HS-5 (cell line): ENCODE results near the gene ZFPM1.
"Not testable (repeated sequence)": the region's sequence is repeated elsewhere in the genome, so short reads cannot be mapped to it uniquely, and the experiment has no call there.

ENCODE experiments used
- DNase-seq: peaks from one replicate; pipeline ENCODE4 v3.0.0-alpha.2; 2012; ENCODE audit warnings: low read depth

The ZFPM1 gene

DNA sequence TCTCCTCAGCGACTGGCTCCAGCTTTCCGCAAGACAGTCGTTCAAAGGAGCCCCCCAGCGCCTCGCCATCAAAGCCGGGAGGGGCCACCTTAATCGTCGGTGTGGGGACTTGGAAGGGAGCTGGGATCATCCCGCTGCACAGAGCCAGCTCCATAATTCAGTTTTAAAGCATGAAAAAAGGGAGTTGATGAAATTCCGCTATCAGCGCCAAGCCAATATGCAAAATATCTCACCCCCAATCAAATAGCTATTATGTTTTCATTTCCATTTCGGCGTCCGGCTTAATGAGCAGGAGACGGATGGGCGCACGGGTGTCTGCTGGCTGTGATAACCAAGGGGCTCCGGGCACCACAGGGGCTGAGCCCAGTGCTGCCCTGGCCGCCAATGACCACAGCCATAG lies 27.7 kb downstream of the ZFPM1 start:
- DNase-seq = no peak

DNA sequence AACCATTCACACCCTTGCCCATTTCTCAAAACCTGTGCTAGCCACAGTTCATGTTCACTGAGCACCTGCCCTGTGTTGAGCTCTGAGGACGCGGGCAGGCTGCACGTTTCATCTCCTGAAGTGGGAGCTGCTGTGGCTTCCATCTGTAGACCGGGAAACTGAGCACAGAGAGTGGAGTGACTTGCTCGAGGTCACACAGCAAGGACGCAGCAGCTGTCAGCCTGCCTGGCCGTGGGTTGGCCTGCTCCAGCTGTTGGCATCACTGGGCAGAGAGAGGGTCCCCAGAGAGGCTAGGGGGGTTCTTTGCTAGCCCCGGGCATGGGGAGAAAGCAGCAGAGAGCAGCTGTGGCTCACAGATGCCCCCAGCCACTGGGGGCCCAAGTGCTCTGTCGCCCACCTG lies 28.8 kb downstream of the ZFPM1 start:
- no peak for DNase-seq

DNA sequence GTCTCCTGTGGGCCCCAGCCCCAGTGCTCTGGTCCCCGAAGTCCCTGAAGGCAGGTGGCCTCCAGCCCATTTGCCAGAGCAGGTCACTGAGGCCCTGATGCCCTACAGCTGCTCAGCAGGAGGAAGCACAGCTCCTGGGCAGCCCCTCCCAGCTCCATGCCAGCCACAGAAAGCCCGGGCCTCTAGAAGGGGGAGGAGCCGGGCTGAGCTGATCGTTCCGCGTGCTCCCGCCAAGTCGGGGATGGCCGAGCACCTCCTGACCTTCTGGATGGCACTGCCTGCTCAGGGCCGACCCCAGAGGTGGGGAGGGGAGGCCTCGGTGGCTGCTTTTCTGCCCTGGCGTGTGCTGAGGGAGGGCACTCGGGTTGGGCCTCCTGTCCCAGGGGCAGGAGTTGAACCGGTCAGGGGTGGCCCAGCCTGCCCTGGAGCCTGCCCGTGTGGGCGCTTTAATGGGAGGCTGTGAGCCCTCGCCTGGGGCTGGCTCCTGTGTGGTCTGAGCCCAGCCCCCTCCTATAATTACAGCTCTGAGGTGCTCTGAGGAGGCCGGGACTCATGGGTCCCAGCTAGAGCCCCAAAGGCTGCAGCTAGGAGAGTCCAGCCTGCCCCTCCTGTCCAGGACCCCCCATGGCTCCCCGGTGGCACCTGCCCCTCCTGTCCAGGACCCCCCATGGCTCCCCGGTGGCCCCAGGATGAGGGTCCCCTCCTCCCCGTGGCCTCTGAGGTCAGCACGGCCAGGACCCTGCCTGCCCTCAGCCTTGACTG lies 29.7 kb downstream of the ZFPM1 start:
- DNase-seq = no peak

DNA sequence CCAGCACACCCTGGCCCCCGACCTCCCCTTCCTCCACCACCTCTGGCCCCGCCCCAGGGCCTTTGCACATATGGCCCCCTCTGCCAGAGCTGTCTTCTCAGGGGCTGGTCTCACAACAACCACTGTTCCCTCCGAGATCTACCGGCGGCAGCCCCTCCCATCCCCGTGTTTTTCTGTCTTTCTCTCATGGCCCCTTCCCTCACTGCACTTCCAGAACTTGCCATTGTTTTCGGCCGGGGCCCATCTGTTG lies 30.2 kb downstream of the ZFPM1 start:
- no peak for DNase-seq

DNA sequence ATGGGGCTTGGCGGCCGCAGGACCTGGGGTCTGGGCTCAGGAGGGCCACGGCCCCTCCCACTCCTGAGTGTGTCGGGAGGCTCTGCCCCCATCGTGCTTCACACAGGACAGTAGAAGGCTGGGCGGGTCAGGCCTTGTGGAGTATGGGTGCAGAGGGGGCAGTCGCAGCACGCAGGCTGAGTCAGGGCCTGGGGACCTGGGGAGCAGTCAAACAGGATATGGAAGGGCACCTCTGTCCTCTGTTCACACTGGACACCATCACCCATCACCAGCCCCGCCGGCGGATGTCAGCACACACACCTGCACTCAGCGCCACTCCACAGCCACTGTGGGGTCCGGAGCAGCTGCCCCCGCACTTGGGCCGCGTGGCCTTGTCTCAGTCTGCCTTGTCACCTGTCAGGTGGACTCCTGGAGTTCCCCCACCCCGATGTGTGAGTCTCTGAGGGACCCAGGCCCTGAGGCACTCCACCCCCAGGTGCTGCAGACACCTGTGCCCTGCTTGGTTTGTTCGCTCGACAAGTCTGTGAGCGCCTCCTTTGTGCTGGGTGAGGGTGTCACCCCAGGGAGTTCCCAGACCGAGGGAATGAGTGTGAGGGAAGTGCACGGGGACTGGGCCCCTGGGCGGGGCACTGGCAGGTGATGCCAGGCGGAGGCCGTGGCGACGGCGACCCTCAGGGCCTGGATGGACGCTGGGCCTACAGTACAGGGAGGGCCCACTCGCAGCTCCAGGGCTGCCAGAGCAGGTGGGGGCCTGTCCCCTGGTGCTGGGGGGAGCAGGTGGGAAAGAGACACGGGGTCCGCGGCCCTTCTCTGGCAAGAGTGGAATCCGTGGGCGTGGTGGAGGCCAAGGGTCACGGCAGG lies 31.7 kb downstream of the ZFPM1 start:
- DNase-seq = no peak

DNA sequence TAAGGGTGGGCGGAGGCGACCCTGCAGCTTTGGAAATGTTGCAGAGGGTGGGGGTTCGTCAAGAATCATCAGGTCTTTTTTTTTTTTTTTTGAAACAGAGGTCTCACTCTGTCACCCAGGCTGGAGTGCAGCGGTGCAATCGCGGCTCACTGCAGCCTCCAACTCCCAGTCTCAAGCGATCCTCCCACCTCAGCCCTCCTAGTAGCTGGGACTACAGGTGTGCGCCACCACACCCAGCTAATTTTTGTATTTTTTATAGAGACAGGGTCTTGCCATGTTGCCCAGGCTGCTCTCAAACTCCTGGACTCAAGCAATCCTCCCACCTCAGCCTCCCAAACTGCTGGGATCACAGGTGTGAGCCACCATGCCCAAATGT lies 32.3 kb downstream of the ZFPM1 start:
- not testable (repeated sequence) for DNase-seq

DNA sequence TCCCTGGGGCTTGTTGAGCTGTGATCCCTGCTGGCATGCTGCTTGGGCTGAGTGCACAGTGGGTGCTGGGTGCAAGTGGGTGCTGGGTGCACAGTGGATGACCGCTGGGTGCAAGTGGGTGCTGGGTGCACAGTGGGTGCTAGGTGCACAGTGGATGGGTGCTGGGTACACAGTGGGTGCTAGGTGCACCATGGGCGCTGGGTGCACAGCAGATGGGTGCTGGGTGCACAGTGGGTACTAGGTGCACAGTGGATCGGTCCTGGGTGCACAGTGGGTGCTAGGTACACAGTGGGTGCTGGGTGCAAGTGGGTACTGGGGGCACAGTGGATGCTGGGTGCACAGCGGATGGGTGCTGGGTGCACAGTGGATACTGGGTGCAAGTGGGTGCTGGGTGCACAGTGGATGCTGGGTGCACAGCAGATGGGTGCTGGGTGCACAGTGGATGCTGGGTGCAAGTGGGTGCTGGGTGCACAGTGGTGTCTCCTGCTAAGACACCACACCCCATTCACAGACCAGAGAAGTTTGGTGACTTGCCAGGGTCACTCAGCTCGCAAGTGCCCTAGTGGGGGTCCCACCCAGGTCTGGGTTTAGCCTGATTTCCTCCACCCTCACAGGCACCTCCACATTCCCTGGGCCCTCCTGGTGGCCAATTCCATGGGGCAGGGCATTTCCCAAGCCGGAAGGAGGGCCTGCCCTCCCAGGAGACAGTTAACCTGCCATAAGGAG lies 33.5 kb downstream of the ZFPM1 start:
- no peak for DNase-seq

DNA sequence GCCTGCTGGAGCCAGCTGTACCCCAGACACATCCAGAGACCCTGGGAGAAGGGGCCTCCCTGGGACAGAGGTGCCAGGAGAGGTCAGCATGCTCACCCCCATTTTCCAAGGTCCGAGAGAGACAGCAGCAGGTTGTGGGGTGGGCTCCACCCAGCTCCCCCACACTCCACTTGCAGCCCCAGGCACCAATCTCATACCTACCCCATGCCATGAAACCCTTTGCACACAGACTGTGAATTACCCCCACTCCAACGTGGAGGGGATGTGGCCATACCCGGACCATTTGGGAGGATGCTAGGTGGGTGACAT lies 34.0 kb downstream of the ZFPM1 start:
- DNase-seq = no peak

DNA sequence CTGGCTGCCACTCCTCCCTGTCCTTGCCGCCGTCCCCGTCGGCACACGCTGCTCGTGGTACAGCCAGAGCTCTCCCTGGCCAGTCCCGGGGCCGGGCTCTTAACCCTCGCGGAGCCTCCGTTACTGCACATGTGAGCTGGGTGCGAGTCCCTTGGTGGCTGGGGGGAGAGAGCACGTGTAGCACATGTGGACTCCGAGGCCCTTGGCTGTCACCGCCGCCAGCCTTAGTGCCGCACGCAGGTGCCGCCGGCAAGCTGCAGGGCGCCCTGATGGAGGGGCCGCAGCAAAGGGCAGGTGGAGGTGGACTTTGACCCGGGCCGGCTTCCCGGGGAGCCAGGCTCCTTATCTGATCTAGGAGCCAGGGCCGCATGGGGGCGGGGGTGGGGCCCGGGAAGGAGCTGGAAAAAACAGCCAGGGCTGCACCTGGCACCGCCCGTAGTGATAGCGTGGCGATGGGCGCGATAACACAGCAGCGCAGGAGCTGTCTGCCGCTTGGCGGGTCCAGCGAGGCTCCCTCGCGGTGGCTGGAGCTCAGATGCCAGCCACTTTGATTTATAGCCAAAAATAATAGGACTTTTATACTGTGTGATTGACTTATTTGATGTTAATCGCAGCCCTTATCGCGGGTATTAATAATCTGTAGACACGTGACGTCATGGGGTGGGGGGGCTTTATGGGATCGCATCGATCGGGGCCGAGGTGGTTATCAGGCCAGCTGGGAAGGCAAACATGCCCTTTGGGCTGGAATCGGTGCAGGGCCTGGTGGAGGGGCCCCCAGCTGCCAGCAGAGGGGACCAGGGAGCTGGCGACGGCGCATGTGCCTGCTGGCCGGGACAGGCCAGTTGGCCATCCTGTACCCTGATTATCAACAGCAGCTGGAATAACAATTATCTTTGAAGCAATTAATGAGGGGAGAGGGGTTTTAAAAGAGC lies 35.1 kb downstream of the ZFPM1 start:
- no peak for DNase-seq

DNA sequence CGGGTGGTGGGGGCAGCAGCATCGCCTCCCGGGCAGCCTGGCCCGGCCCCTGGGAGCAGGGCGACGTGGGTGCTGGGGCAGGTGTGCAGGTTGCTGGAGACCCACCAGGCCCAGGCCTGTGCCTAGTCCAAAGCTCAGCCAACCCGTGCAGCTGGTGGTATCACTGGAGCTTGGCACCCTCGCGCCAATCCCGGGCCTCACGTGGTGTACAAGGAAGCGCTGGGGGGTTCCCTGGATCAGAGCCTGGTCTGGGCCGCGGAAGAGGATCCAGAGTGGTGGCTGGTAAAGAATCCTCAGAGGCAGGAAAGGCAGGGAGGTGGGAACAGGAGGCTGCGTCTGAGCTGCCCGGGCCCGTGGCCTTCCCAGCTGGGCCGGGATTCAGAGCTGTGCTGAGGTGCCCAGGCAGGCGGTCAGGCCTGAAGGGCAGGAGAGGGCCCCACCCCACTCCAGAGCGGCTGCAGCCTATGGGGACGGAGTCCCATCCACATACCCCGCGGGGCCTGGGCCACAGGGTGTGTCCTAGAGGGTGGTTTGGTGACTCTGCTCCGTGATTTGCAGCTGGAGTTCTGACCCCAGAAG lies 36.2 kb downstream of the ZFPM1 start:
- no peak for DNase-seq

DNA sequence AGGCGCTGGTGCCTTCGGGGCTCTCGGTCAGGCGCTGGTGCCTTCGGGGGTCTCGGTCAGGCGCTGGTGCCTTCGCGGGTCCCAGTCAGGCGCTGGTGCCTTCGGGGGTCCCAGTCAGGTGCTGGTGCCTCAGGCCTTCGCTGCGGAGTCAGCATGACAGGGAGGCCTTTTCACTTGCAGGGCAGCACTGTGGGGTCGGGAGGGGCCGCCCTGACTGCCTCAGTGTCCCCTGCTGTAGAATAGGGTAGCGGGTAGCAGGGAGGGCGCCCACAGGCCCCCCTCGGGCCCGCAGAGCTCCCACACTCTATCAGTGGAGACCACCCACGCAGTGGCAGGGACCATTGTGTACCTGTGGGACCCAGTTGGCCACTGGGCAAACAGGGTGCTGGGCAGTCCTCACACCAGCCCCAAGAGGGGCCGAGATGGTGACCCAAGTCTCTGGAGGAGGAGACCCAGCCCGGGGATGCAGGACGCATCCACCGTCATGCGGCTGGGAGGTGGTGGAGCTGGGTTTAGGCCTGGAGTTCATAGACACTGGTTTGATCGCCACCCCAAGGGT lies 38.0 kb downstream of the ZFPM1 start:
- no peak for DNase-seq

DNA sequence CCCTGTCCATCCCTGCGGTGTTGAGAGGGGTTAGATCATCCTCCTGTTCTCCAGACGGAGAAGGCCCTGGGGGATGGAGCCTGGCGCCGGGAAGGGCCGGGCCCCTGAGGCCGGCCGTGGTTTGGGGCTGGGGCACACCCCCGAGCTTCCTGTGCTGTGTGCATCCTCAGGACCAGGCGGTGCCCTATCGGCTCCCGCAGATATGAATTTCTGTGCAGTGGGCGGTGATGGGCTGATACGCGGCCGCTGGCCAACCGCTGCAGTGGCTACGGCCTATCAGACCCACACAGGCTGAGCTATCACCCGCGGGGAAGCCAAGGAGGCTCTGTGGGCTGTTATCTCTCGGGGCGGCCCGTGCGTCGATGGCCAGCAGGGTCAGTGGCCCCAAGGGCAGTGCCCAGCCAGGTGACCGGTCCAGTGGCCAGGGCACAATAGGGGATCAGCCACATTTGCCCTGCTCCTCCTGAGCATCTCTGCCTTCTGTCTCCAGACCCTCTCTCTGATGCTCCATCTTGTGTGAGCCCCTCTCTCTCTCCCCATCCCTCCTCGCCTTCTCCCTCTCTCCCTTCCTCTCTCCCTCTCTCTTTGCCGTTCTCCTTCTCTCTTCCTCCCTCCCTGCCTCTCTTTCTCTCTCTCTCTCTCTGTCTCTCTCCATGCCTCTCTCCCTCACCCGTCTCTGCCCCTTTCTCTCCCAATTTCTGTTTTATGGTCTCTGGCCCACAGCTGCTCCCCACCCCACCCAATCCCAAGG lies 38.7 kb downstream of the ZFPM1 start:
- no peak for DNase-seq

DNA sequence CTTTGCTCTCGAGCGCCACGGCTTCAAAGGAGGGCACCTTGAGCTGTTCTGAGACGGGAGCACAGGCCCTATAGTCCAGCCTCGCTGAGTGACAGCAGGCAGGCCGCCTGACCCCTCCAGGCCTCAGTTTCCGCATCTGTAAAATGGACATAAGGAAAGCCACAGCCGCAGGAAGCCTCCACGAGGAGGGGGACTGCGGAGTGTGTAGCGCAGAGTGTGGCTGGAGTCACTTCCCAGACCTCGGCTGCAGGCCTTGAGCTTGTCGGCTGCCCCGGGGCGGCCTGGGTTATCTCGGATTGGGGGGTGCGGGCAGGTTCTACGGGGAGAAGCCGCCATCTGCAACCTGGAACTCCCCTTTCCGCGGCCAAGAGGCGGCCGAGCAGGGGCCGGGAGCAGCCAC lies 40.8 kb downstream of the ZFPM1 start:
- no peak for DNase-seq

DNA sequence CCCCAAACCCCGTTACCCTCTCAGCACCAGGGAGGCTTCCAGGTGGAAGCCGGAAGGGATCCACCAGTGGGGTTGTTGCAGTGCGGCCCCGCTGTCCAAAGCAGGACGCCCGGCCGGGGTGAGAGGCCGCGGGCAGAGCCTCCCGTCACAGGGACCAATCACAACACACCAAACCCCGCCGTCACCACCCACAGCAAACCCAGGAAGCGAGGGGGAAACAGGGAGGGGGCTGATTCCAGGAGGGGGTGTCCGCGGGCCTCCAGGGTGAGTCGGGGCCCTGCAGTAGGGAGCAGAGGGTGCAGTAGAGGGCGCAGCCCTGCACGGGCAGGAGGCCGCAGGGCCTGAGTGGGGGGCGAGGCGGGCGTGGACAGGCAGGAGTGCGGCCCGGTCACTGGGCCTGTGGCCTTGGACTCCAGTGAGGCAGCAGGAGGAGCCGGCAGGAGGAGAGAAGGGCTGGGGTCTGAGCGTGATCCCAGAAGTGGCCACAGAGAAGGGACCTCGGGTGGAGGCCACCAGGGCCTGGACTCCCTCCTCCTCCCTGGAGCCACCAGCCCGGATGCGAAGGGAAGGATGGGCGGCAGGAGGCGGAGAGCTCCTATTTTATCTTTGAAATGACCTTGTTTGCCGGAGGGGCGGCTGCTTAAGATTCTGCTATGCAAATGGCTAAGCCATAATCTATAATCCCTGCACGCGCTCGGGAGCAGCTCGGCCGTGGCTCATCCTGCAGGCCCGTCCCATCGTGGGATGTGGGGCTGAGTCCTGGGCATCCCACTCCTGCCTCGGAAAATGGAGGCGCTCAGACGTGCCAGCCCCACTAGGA lies 41.5 kb downstream of the ZFPM1 start:
- DNase-seq = no peak

DNA sequence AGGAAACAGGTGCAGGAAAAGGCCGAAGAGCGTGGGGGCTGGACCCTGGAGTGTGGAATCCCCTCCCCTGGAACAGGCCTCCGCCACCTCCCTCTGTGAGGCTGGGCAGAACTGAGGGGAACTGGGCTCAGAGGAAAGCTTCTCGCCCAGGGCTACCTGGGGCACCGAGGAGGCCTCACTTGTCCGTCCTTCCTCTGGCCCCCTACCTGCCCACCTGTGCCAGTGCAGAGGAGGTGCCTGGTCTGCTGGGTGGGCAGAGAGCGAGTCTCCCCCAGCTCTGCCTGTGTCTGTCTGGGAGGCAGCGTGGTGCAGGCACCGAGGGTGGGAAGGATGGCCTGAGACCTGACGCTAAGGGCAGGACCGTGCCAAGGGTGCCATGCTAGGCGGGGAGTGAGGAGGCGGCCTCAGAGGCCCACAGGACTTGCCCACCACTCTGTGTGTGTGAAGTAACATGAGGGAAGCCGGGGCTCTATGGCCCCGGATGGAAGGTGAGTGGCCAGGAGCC lies 42.2 kb downstream of the ZFPM1 start:
- DNase-seq = no peak

DNA sequence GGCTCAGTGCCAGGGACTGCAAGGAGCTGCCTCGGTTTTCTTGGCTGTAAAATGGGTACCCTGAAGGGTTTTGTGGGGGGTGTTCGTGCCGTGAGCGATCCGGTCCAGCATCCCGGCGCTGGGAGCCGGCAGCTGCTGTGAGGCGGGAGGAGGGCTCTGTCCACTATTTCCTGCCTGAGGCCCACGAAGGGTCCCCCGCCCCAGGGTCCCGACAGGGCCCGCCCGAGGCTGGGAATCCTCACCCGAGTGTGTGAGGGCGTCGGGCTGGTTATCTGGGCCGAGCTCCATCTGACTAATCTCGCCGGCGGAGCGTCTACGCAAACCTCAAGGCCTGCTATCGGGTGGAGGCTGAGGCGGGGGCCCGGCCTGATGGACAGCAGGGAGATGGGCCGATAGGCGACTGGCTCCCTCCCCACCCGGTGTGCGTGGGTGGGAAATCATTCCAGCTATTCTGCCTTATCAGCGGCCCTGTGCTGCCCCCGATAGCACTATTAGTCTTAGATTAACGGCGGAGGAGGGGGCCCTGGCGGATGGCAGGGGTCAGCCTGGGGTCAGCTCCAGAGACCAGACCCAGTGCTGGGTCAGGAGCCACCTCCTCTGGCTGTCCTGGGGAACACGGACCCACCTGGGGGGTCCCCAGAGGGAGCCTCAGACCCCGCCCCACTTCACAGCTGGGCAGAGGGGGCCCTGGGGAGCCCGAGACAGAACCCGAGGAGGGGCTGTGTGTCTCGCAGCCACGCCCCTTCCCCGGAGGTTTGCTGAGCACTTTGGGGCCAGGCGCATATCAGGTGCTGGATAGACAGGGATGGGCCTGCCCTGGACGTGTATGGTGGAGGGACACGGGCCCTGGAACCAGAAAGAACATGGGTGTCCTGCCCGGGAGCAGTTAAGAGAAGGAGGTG lies 44.7 kb downstream of the ZFPM1 start:
- no peak for DNase-seq

DNA sequence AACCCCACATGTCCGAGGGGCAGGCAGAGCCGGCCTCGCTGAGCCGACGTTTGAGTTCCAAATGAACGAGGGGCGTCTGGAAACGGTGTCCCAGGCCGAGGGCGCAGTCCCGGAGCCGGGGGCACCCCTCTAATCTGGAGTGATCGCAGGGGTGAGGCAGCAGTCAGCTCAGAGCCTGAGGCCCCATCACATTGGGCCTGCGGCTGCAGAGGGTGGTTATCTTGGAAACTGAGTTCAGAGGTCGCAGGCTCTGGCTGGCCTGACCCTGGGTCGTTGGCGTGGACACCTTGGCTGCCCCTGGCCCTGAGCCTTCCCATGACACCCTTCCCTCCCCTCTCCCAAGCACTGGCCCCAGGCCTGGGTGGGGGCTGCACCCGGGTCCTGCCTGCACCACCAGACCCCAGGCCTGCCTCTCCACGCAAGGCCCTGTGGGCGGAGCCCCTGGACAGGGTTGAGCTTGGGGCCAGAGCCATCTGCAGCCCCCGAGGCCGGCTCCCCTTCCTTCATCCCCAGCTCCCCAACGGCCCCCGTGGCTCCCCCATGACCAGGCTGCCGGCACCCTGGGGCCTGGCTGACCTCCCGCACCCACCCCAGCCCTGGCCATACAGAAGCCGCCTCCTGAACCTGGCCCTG lies 45.6 kb downstream of the ZFPM1 start:
- DNase-seq = no peak

DNA sequence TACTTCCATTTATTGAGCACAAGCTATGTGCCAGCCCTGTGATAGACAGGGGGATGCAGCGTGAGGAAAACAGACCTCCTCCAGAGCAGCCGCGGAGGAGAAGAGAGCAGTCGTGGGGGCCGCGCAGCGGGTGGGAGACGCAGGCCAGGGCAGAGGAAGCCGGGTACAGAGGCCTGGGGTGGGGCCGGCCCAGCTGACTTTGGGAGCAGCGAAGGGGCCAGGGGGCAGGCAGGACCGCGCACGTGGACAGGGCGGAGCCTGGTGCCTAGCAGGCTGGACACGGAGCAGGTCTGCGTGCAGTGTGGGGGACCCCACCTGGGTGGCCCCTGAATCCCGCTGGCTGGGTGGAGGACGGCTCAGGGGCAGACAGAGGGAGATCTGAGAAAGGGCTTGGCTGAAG lies 46.2 kb downstream of the ZFPM1 start:
- DNase-seq = no peak
